Heart left ventricle (tissue), 13 donors: Measurements from ENCODE around the gene RAPSN.

Source experiments
- POLR2A ChIP-seq, 2 donors: fragments of 450-650 bp; IDR thresholded peaks; one replicate each; pipeline ENCODE4 v1.6.1; 2017; ENCODE audit warnings: antibody characterized with exemption in 2 of 2, mild to moderate bottlenecking in 2 of 2, moderate library complexity in 2 of 2
- TF ChIP-seq, protein P1 (sequence below), 12 donors: fragments of 200-600 bp; sonication (generic) in 4 of 12; IDR thresholded peaks; one replicate each; pipeline versions ENCODE4 v1.5.0 to v1.8.0; 2018 to 2022; ENCODE audit warnings: antibody characterized with exemption in 12 of 12, mild to moderate bottlenecking in 5 of 12
- donor health status: ischemic (EF 13 %, LVEDD 7.1; RV severe dilation, severe dysfunction).
- donor health status: DM: no; HTN: yes; CAD: no.
- donor health status: DM: no; HTN: no; CAD: no.
- donor health status: ischemic (EF 25% LVEDD 6.9; RV normal size, moderate dysfunction).
- donor health status: ischemic (EF 25% LVEDD 5.7; RV mildly dilated, moderate dysfunction).
- donor health status: ischemic (EF 35%, LVEDD 5.7; RV mildly dilated, moderate dysfunction).
- donor health status: nonischemic (EF 11% LVEDD 7.7; RV severe dilation, severe dysfunction).
- donor health status: DM: yes; HTN: yes; CAD: no.
- donor health status: PGD.
- donor health status: ischemic (EF 29% LVEDD 5.4; RV normal size, mild dysfunction).
- donor health status: nonischemic (EF 23%, LVEDD 6.1; RV moderate dilation, normal function).

DNA sequence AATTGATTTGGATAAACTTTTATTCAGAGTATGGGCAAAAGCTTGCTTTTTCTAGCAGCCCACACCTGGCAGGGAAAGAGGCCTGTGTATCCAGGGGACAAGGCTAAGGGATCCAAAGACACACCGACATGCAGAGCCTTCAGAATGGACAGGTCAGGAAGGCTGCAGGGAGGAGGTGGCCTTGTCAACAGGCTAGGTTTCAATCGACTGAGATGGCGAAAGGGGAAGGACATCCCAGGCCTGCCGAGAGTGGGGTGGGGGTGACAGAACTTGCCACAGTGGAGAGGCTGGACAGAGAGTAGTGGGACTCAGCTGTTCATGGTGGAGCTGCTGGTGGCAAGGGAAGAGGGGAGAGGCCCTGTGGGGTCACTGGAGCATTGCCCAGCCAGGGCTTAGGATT is 45.8 kb downstream of the RAPSN start:
- TF ChIP-seq, protein P1, sequence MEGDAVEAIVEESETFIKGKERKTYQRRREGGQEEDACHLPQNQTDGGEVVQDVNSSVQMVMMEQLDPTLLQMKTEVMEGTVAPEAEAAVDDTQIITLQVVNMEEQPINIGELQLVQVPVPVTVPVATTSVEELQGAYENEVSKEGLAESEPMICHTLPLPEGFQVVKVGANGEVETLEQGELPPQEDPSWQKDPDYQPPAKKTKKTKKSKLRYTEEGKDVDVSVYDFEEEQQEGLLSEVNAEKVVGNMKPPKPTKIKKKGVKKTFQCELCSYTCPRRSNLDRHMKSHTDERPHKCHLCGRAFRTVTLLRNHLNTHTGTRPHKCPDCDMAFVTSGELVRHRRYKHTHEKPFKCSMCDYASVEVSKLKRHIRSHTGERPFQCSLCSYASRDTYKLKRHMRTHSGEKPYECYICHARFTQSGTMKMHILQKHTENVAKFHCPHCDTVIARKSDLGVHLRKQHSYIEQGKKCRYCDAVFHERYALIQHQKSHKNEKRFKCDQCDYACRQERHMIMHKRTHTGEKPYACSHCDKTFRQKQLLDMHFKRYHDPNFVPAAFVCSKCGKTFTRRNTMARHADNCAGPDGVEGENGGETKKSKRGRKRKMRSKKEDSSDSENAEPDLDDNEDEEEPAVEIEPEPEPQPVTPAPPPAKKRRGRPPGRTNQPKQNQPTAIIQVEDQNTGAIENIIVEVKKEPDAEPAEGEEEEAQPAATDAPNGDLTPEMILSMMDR (IDR thresholded peaks at IDR 0.05): no peak
- TF ChIP-seq POLR2A (IDR thresholded peaks at IDR 0.05): no peak
